Epithelial cell of prostate (primary cell): ENCODE results near the gene SETD2.

Experiments
- DNase-seq: peaks from one replicate; pipeline ENCODE4 v3.0.0-alpha.2; 2011; ENCODE audit warnings: low read depth, low spot score
- H3K27ac ChIP-seq: fragments of 450-650 bp; 2 replicates; pipeline ENCODE4 v1.5.1; 2017; ENCODE audit warnings: mild to moderate bottlenecking

SETD2 gene

GRCh38 chr3:46971742-46972141, 192.2 kb downstream of the SETD2 start:
- DNase-seq, result no peak
- no peak overlapping the region for H3K27ac ChIP-seq

GRCh38 chr3:46971151-46971550, 192.8 kb downstream of the SETD2 start:
- no peak for DNase-seq
- no peak overlapping the region for H3K27ac ChIP-seq

- no peak for DNase-seq
- no peak overlapping the region for H3K27ac ChIP-seq
Measured at GRCh38 chr3:46970391-46971091, 193.4 kb downstream of the SETD2 start.

- H3K27ac ChIP-seq, result no peak overlapping the region
- DNase-seq, result no peak
Measured at GRCh38 chr3:46968783-46969428, 195.0 kb downstream of the SETD2 start.

GRCh38 chr3:46966811-46967210, 197.1 kb downstream of the SETD2 start:
- H3K27ac ChIP-seq, result no peak overlapping the region
- no peak for DNase-seq
